NCI-H748 treated with DMSO at 0.1 percent for 48 hours (cell line): Measurements from ENCODE around the gene COMMD2.

Source experiments
- DNase-seq: peaks from one replicate; lab custom pipeline; 2025; lab: John Stamatoyannopoulos, UW

COMMD2 gene

GRCh38 chr3:149752051-149752787, at the start of gene COMMD2:
Gene COMMD2 (minus strand): TSS chr3:149752489. CDS start chr3:149752444, 45 bp downstream.
- DNase-seq, result peak; percentile 59

GRCh38 chr3:149801639-149802038, 49.4 kb upstream of the COMMD2 start:
- DNase-seq, result no peak

DNA sequence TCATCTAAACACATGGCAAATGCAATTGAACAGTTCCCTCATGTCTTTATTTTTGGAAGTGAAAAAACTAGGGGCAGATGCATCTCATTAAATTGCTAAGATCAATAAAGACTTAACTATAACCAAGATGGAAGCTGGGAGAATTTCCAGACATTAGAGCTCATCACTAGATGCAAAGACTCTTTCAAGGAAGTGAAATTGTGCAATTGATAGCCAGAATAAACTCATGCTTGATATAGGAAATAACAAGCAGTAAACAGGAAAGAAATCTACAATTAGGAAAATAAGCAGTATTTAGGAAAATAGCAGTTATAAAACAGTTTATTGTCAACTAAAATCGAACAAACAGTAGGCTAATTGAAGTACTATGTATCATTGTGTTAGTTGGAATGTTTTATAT, 48.9 kb upstream of the COMMD2 start:
- DNase-seq, result no peak

- DNase-seq, result no peak
These were observed 48.4 kb upstream of the COMMD2 start for GRCh38 chr3:149800693-149801092.

DNA sequence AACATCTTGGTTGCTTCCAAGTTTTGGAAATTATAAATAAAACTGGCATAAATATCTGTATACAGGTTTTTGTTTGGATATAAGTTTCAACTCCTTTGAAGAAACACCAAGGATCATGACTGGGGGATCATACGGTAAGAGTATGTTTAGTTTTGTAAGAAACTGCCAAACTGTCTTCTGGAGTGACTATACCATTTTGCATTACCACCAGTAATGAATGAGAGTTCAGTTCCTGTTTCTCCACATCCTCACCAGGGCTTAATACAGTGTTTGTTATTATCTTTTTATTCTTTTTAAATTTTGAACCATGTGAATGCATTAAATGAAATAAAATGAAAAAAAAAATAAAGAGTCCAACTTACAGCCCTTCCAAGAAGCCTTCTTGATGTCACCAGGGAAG, 43.7 kb upstream of the COMMD2 start:
- no peak for DNase-seq

DNA sequence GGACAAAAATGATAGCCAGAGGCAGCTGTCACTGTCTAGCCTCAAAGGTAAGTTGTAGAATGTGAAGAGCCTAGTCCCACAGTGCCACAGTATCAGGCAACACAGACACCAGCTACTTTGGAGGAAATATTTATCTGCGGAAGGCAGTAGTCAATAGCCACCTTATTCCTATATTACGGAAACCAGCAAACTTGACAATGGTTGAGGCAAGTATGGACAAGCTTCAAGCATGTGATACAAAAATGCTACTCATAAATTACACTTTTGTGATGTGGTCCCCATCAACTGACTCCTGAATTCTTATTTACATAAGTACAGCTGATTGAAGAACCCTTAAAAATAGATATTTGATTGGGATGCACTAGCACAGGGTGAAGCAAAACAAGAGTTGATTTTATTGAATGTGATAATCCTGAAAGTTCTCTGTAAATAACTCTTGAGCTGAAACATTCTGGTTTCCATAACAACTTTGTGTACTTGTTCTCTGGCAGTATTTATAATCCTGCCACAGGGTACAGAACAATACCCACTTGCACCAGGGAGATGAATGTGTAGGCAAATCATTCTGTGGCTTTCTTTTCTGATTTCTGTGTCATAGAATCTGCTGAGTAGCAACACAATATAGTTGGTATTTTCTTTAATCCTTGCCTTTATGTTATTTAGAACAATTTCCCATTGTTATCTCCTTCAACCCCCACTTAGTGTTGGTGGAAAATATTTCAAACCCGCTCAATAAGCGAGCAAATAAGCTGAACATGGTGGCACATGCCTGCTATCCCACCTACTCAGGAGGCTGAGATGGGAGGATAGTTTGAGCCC, 40.4 kb upstream of the COMMD2 start, which contains the start of gene ANKUB1:
TSS of gene ANKUB1 (minus strand) at position 103 of the 819 bp plus-strand sequence. CDS start 188 bp downstream, outside the sequence.
- DNase-seq, result peak; percentile 48

- no peak for DNase-seq
These were observed 38.4 kb upstream of the COMMD2 start for GRCh38 chr3:149790698-149791097.

DNA sequence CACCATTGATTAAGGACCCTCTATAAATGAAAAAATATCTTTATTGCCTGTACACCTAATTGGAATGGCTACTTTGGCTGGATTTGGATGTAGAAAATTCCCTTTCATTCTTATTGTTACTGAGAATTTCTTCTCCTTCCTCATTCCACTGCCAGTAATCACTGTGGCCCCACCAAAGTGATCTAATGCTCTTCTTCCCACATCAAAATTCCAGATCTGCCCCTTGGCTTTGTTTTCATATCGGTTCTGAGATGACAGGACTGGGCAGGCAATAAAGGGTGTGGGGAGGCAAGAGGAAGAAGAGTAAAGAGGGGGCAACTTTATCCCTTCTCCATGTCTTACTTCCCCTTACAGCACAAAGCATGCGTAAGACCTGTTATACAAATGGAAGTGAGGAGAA, 38.0 kb upstream of the COMMD2 start:
- DNase-seq, result no peak

DNA sequence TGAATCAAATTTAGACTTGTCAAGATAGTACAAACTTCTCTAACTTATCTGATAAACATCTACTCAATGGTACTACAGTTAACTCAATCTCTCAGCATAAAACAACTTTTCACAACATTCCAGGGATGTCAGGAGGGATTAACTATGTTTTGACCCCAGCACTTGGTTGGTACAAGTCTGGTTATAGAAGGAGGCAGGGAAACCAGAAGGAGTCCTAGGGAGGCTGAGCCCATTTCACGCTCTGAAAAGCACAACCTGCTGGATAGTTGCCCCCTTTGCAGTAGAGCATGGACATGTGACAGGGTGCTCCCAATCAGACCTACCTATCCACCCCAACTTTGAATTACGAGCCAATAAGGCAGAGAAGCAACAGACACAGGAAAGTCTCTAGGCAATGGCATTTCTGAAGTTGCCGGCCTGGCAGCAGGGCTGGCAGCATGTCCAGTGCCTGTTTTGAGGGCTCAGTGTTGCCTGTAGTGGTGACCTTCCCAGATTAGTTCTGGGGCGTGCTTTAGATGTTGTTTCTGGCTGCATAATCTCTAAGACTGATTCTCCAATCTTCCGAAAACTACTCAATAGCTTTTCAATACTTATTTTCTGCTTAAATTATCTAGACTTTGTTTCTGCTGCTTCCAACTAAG, 31.9 kb upstream of the COMMD2 start:
- DNase-seq, result no peak

DNA sequence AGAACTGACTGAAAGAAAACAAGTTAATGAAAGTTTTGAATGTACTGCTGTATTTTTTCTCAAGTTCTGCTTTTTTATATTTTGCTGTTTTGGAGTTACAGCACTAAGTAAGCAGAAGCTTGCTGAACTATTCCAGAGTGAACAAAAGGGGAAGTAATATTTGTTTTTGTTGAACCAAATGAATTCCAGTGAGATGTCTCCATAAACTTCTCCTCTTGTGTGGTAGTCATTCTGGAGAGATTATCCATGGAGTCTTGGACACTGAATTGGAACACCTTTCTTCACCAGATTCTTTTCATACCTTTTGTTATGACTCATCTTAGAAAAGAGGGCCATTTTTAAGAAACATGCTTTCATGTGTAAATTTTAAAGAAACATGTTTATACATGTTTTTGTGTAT, 31.3 kb upstream of the COMMD2 start:
- DNase-seq, result no peak

- DNase-seq, result no peak
These were observed 29.5 kb upstream of the COMMD2 start for GRCh38 chr3:149781741-149782140.

- no peak for DNase-seq
These were observed 28.9 kb upstream of the COMMD2 start for GRCh38 chr3:149781211-149781610.

DNA sequence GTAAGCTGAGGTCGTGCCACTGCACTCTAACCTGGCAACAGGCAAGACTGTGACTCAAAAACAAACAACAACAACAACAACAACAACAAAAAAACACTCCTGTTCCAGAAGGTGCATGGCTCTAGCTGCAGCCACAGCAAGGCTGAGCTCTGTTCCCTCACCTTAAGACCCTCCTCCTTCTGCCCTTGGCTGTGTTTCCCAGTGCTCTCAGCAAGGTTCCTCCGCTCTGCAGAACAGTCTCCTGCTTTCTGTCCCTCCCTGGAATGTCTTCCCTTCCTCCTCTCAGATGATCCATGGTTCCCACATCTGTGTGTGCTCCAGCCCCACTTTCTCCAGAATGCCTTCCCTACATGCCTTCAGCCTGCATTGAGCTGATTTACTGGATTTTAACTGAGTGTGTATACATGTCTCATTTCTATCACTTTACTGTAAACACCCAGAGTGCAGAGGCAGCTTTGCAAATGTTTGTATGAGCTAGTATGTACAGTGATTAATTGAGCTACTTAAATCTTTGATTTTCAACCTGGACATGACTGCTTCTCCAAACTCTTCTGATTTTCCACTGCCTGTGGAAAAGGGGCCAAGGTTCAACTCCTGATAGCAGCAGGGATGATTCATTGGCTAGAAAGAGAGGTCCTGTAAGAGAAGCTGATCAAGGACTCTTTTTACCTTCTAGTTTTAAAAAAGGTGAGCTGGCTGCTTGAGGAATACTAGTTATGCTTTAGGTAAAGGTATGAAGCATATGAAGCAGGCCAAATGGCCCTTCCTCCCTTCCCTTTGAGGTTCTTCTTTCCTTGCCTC, 25.3 kb upstream of the COMMD2 start:
- no peak for DNase-seq

GRCh38 chr3:149776170-149776569, 23.9 kb upstream of the COMMD2 start:
- DNase-seq, result no peak

DNA sequence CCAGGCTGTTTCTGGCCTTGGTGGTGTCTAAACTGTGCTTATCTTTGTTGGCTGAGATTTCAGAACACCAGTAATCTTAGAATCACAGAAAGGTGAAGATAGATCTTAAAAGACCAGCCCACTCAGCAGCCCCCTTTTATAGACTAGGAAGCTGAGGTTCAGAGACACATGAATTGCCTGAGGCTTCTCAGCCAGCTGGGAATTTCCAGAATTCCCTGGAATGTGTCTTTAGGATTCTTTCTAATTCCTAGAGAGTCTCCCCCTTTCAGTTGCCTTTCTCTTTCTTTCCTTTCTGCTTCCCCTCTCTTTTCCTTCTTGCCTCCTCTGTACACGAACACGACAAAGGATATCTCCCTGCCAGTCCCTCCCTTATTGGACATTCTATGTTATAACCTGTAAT, 20.6 kb upstream of the COMMD2 start:
- DNase-seq, result no peak

GRCh38 chr3:149771652-149772271, 19.5 kb upstream of the COMMD2 start:
- peak; percentile 0 for DNase-seq

GRCh38 chr3:149770246-149770645, 18.0 kb upstream of the COMMD2 start:
- DNase-seq, result no peak

- no peak for DNase-seq
These were observed 16.4 kb upstream of the COMMD2 start for GRCh38 chr3:149768704-149769103.

DNA sequence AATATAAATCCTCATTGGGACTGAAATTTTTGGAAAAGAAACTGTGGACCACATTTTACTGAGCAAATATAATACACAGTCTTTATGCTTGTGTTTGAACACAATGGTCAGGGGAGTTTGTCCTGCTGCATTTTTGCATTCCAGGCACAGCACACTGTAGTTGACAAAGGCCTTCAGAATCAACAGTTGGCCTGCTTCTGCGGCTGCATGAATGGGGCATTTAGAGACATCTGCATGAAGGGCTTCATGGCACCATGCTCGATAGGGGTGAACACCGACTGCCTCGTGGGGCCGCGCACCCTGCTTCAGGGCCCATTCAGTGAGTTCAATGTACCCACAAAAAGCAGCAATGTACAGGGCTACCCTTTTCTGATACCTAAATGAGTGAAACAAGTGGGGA, 15.4 kb upstream of the COMMD2 start:
- DNase-seq, result no peak

DNA sequence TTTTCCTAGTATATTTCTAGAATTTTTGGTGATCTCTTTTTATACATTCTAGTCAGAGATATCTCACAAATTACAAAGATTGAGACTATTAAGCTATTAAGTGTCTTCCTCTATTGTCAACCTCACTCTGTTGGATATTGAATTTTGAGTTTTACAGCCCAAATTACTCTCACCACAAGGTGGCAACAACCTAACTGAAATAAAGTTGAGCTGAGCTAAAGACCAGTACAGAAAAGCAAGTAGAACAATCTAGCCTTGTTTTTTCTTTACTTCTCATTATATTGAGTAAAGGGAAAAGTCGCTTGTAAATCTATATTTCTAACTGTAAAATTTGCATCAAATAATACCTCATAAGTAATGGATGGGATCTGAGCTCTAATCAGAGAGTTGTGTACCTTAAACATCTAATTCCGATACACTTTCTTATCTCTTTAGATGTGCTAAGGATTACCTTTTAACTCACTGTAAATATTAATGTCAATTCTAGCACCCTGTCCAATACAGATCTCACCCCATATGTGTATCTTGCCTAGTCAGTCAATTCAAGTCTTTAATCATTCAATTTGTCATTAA, 13.6 kb upstream of the COMMD2 start:
- peak; percentile 2 for DNase-seq

- no peak for DNase-seq
These were observed 12.0 kb upstream of the COMMD2 start for GRCh38 chr3:149764302-149764701.
